Fibroblast of the aortic adventitia (primary cell): ENCODE results near the gene C2CD4D. TPM values are rescaled to one million over a fixed set of nuclear protein-coding genes. Genes with fewer than 3 reads are reported as not detected.

ENCODE experiments used
- DNase-seq: peaks from one replicate; pipeline ENCODE4 v3.0.0-alpha.2; 2010; ENCODE audit warnings: low read depth
- H3K4me3 ChIP-seq: 2 replicates; pipeline ENCODE4 v1.5.1; 2011; ENCODE audit warnings: low read depth, mild to moderate bottlenecking, control low read depth, low read length, moderate library complexity
- total RNA-seq: library from RNA; depleted of rRNA; stranded (reverse); fragments of >200 nt; gene quantifications from 2 replicates; pipeline ENCODE4 v1.2.3, GENCODE V29; 2012; ENCODE audit warnings: low replicate concordance
- TF ChIP-seq, protein P1 (sequence below): IDR thresholded peaks from 2 replicates; pipeline ENCODE4 v1.5.1; 2011; ENCODE audit warnings: mild to moderate bottlenecking, low read length, control low read depth, inconsistent platforms; ENCODE audit not compliant: insufficient read depth

The C2CD4D gene
- total RNA-seq, 1 donor, result not detected

DNA sequence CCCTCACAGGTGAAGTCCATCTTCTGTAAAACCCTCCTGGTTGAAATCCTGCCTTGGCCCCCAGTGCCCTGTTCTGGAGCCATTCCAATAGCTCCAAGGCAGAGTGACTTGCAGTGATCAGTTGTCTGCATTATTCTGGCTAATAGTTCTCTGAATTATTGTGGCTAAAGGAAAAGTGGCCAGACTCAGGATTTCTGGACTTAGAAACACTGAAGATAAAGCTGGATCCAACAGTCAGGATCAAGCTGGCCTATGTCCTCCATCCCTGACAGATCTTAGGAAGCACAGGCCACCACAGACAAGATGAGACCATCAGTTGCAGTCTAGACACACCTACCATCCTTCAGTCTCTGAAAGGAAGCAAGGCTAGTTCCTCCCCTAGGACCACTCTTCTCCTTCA lies 801 bp upstream of the C2CD4D start:
- DNase-seq, result no peak
- TF ChIP-seq, protein P1, sequence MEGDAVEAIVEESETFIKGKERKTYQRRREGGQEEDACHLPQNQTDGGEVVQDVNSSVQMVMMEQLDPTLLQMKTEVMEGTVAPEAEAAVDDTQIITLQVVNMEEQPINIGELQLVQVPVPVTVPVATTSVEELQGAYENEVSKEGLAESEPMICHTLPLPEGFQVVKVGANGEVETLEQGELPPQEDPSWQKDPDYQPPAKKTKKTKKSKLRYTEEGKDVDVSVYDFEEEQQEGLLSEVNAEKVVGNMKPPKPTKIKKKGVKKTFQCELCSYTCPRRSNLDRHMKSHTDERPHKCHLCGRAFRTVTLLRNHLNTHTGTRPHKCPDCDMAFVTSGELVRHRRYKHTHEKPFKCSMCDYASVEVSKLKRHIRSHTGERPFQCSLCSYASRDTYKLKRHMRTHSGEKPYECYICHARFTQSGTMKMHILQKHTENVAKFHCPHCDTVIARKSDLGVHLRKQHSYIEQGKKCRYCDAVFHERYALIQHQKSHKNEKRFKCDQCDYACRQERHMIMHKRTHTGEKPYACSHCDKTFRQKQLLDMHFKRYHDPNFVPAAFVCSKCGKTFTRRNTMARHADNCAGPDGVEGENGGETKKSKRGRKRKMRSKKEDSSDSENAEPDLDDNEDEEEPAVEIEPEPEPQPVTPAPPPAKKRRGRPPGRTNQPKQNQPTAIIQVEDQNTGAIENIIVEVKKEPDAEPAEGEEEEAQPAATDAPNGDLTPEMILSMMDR, result no peak
- no peak overlapping the region for H3K4me3 ChIP-seq

- peak overlapping the region; percentile 22 for H3K4me3 ChIP-seq
- DNase-seq, result no peak
- TF ChIP-seq, protein P1, result no peak
Measured at GRCh38 chr1:151839082-151839412, 573 bp downstream of the C2CD4D start.

DNA sequence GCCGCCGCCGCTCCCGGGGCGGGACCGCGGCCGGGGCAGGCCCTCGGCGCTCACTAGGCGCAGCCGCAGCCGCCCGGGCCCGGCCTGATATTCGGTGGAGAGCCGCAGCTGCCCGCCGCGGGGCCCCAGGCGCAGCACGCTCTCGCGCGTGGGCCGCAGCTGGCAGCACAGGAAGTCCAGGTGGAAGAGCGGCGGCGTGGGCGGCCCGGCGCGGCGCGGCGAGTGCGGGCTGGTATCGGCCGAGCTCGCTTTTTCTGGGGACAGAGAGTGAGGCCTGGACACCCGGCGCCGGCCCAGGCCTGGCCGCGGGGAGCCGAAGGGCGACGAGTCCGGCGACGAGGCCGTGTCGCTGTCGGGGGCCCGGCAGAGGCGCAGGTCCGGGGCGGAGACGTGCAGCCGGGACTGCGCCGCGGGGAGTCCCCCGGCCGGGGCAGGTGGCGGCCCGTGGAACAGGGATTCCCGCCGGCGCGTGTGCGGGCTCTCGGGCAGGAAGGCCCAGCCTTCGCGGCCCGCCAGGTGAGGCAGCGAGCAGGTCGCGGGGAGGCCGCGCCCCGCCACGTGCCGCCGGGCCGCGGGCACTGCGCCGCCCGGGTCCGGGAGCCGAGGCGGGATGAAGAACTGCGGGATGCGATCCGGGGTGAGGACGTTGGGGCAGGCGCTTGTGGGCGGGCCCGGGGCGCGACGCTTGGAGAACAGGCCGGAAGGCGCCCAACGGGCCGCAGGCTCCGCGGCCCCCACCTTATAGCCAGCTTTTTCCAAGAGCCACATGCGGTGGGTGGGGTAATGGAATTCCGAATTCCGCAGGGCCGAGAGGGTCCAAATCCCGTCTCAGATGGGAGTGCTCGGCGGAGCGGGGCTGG lies 1.2 kb downstream of the C2CD4D start:
- DNase-seq, result no peak
- TF ChIP-seq, protein P1, result no peak
- peak overlapping the region; percentile 37 for H3K4me3 ChIP-seq

GRCh38 chr1:151837884-151838221 lies 1.8 kb downstream of the C2CD4D start:
- TF ChIP-seq, protein P1, result no peak

DNA sequence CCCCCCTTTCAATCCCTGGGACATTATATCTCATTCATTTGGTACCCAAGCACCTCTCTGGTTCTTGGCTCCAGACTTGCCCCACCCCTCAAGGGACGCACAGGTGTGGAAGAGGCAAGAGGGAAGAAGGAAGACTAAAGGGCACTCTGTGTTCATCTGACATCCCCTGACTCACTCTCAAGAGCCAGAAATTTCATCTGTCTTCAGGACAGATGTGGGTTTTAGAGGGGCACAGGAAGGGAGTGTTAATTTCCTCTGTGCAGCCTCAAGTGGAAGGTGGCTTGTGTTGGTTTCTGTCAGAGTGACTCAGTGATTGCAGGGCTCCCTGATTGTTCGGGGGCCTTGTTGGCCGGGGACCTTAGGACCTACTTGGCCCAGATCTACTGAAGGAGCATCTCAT lies 2.4 kb downstream of the C2CD4D start:
- no peak for DNase-seq
- TF ChIP-seq, protein P1, result no peak
- H3K4me3 ChIP-seq, result no peak overlapping the region

More at GRCh38 chr1:151837884-151838221, 1.8 kb downstream of the C2CD4D start:
- H3K4me3 ChIP-seq, result peak overlapping the region; percentile 17
- DNase-seq, result no peak

- no peak overlapping the region for H3K4me3 ChIP-seq
- DNase-seq, result no peak
- TF ChIP-seq, protein P1, result no peak
Measured at GRCh38 chr1:151835596-151835995, 4.0 kb downstream of the C2CD4D start.

DNA sequence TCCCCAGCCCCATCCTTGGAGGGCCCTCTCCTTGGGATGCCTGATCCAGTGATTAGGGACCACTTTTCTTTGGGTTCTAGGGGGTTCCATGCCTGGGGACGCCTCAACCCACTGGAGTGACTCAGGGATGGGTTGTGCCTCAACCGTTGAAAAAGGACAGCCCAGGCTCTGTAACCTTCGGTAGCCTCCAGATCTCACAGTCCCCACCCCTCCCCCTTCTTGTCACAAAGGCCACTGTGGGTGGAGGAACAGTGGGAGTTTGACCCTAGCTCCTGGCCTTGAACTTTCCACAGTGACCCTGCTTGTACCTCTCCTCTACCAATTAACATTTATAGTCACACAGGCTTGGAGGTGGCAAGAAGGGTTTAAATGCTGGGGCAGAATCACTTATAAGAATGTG lies 5.4 kb downstream of the C2CD4D start:
- no peak overlapping the region for H3K4me3 ChIP-seq
- DNase-seq, result no peak

More for the DNA sequence above, 5.4 kb downstream of the C2CD4D start:
- TF ChIP-seq, protein P1, result no peak
